GM23338 (cell line): ENCODE measurements around the gene NCOA1. TPM values are rescaled to one million over a fixed set of nuclear protein-coding genes. Genes with fewer than 3 reads are reported as not detected.

Experiments used
- ATAC-seq: fragments of 200-7000 bp; cut with Tn5 transposase; 3 replicates; pipeline ENCODE4 v1.9.1; 2020
- DNase-seq: peaks from one replicate; pipeline ENCODE4 v3.0.0-alpha.2; 2015; ENCODE audit warnings: low spot score
- H2AFZ ChIP-seq: fragments of 200-600 bp; sonication (generic); 2 replicates; pipeline ENCODE4 v1.8.0; 2016; ENCODE audit warnings: antibody characterized with exemption, mild to moderate bottlenecking, moderate library complexity
- H3F3A ChIP-seq: fragments of 200-600 bp; sonication (generic); replicated peaks from 2 replicates; pipeline ENCODE4 v1.8.0; 2017; ENCODE audit warnings: antibody characterized with exemption, mixed run types, low read depth
- H3K27ac ChIP-seq: fragments of 200-600 bp; sonication (generic); 2 replicates; pipeline ENCODE4 v1.6.1; 2016; ENCODE audit warnings: low read depth
- H3K27me3 ChIP-seq: fragments of 200-600 bp; sonication (generic); 2 replicates; pipeline ENCODE4 v1.8.0; 2016; ENCODE audit warnings: mild to moderate bottlenecking, mixed run types, moderate library complexity; ENCODE audit not compliant: insufficient read depth
- H3K36me3 ChIP-seq: fragments of 200-600 bp; sonication (generic); 2 replicates; pipeline ENCODE4 v1.8.0; 2016; ENCODE audit warnings: mild to moderate bottlenecking; ENCODE audit not compliant: insufficient read depth
- H3K4me1 ChIP-seq: fragments of 200-600 bp; sonication (generic); 2 replicates; pipeline ENCODE4 v1.8.0; 2016; ENCODE audit warnings: mild to moderate bottlenecking, moderate library complexity; ENCODE audit not compliant: insufficient read depth
- H3K4me2 ChIP-seq: fragments of 200-600 bp; sonication (generic); 2 replicates; pipeline ENCODE4 v1.7.1; 2017; ENCODE audit warnings: mixed run types
- H3K4me3 ChIP-seq: fragments of 200-600 bp; sonication (generic); 2 replicates; pipeline ENCODE4 v1.6.1; 2016; ENCODE audit warnings: mixed run types
- H3K79me2 ChIP-seq: fragments of 200-600 bp; sonication (generic); replicated peaks from 2 replicates; pipeline ENCODE4 v1.8.0; 2017; ENCODE audit warnings: mild to moderate bottlenecking; ENCODE audit not compliant: insufficient read depth
- H3K9me2 ChIP-seq: fragments of 200-600 bp; sonication (generic); 2 replicates; pipeline ENCODE4 v1.8.0; 2017; ENCODE audit not compliant: insufficient read depth
- H4K20me1 ChIP-seq: fragments of 200-600 bp; sonication (generic); replicated peaks from 2 replicates; pipeline ENCODE4 v1.8.0; 2017; ENCODE audit warnings: mild to moderate bottlenecking; ENCODE audit not compliant: insufficient read depth
- H3K27ac Mint-ChIP-seq: 2 replicates; pipeline ENCODE4 v1.8.0; 2020; ENCODE audit warnings: inconsistent platforms, mild to moderate bottlenecking, moderate library complexity, mixed read lengths
- H3K27me3 Mint-ChIP-seq: 3 replicates; pipeline ENCODE4 v1.8.0; 2022; ENCODE audit warnings: low read depth, mild to moderate bottlenecking, moderate library complexity, mixed read lengths, inconsistent platforms; ENCODE audit not compliant: insufficient read depth, poor library complexity
- H3K36me3 Mint-ChIP-seq: 3 replicates; pipeline ENCODE4 v1.8.0; 2021; ENCODE audit warnings: low read depth, mild to moderate bottlenecking, inconsistent platforms, moderate library complexity, mixed read lengths
- H3K4me1 Mint-ChIP-seq: 3 replicates; pipeline ENCODE4 v1.8.0; 2020; ENCODE audit warnings: mild to moderate bottlenecking, inconsistent platforms, mixed read lengths
- H3K4me3 Mint-ChIP-seq: 3 replicates; pipeline ENCODE4 v1.8.0; 2021; ENCODE audit warnings: moderate library complexity, mild to moderate bottlenecking, inconsistent platforms, mixed read lengths
- H3K9me3 Mint-ChIP-seq: 3 replicates; pipeline ENCODE4 v1.8.0; 2020; ENCODE audit warnings: moderate library complexity, mild to moderate bottlenecking, inconsistent platforms, mixed read lengths
- CREB1 ChIP-seq: fragments of 250-450 bp; sonication (Bioruptor Pico); IDR thresholded peaks from 2 replicates; pipeline ENCODE4 v1.5.0; 2020; ENCODE audit warnings: low read depth, mild to moderate bottlenecking, moderate library complexity
- EZH2 ChIP-seq: fragments of 200-600 bp; sonication (generic); IDR thresholded peaks from one replicate; pipeline ENCODE4 v1.8.0; 2017; ENCODE audit warnings: antibody characterized with exemption, mild to moderate bottlenecking, low read depth; ENCODE audit not compliant: unreplicated experiment
- EZH2phosphoT487 ChIP-seq: fragments of 200-600 bp; sonication (generic); IDR thresholded peaks from one replicate; pipeline ENCODE4 v1.8.1; 2018; ENCODE audit warnings: antibody characterized with exemption; ENCODE audit not compliant: unreplicated experiment
- POLR2AphosphoS5 ChIP-seq: IDR thresholded peaks from 2 replicates; pipeline ENCODE4 v1.6.1; 2016; ENCODE audit warnings: antibody characterized with exemption, low read depth
- STAT1 ChIP-seq: IDR thresholded peaks from one replicate; pipeline ENCODE4 v1.6.1; 2016; ENCODE audit warnings: antibody characterized with exemption; ENCODE audit not compliant: unreplicated experiment
- ZNF114 ChIP-seq: fragments of 250-450 bp; sonication (Bioruptor Pico); IDR thresholded peaks from 2 replicates; pipeline ENCODE4 v1.5.0; 2020; ENCODE audit warnings: mild to moderate bottlenecking, moderate library complexity
- polyA plus RNA-seq: library from polyadenylated mRNA; unstranded; fragments of >200 nt; fragmentation: Nextera tagmentation; extraction: Ambion mirVana; gene quantifications from 2 replicates; pipeline ENCODE4 v1.2.1, GENCODE V29; 2016
- total RNA-seq: library from RNA; depleted of rRNA; stranded (reverse); fragments of >200 nt; shearing (Covaris generic); gene quantifications from 2 replicates; pipeline ENCODE4 v1.2.3, GENCODE V29; 2014
- TF ChIP-seq, protein P1 (sequence below): IDR thresholded peaks from one replicate; pipeline ENCODE4 v1.6.1; 2018; ENCODE audit warnings: antibody characterized with exemption; ENCODE audit not compliant: unreplicated experiment
- TF ChIP-seq, protein P2 (sequence below), 2 experiments: fragments of 200-600 bp in 1 of 2; sonication (generic) in 1 of 2; conservative IDR thresholded peaks; 2 replicates each; pipeline versions ENCODE4 v1.5.1 to v1.6.1; 2016 to 2017; ENCODE audit warnings: antibody characterized with exemption in 2 of 2, low read depth in 2 of 2, mild to moderate bottlenecking in 2 of 2, moderate library complexity in 1 of 2
- TF ChIP-seq, protein P3 (sequence below): IDR thresholded peaks from 2 replicates; pipeline ENCODE4 v1.6.1; 2016; ENCODE audit warnings: antibody characterized with exemption

The NCOA1 gene
- total and polyA plus RNA-seq, 2 experiments from 2014 or later = 7.1 to 15.1 TPM

DNA sequence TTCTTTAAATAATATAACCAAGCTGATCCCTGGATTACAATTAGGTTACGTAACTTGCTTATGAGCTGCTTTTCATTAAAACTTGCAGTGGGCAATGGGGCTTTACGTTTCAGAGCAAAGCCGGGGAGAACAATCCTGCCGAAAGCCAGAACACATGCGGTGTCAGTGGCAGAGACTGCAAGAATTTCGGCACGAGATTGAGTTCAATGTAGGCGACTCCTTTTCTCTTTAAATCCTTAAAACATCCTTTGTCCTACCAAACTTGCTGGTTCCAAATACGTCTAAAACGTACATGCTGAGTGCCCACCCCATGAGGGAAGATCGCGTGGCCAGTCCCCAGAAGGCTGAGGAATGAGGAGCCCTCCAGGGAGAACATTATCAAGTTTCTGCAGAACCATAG is 36.8 kb upstream of the NCOA1 start (continued):
- TF ChIP-seq STAT1 (no peak), ZNF114 (CRISPR knock-in tag) (no peak), EZH2phosphoT487 (no peak), POLR2AphosphoS5 (no peak), EZH2 (no peak), CREB1 (no peak)
- TF ChIP-seq, protein P1, sequence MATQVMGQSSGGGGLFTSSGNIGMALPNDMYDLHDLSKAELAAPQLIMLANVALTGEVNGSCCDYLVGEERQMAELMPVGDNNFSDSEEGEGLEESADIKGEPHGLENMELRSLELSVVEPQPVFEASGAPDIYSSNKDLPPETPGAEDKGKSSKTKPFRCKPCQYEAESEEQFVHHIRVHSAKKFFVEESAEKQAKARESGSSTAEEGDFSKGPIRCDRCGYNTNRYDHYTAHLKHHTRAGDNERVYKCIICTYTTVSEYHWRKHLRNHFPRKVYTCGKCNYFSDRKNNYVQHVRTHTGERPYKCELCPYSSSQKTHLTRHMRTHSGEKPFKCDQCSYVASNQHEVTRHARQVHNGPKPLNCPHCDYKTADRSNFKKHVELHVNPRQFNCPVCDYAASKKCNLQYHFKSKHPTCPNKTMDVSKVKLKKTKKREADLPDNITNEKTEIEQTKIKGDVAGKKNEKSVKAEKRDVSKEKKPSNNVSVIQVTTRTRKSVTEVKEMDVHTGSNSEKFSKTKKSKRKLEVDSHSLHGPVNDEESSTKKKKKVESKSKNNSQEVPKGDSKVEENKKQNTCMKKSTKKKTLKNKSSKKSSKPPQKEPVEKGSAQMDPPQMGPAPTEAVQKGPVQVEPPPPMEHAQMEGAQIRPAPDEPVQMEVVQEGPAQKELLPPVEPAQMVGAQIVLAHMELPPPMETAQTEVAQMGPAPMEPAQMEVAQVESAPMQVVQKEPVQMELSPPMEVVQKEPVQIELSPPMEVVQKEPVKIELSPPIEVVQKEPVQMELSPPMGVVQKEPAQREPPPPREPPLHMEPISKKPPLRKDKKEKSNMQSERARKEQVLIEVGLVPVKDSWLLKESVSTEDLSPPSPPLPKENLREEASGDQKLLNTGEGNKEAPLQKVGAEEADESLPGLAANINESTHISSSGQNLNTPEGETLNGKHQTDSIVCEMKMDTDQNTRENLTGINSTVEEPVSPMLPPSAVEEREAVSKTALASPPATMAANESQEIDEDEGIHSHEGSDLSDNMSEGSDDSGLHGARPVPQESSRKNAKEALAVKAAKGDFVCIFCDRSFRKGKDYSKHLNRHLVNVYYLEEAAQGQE = no peak
- TF ChIP-seq, protein P2, sequence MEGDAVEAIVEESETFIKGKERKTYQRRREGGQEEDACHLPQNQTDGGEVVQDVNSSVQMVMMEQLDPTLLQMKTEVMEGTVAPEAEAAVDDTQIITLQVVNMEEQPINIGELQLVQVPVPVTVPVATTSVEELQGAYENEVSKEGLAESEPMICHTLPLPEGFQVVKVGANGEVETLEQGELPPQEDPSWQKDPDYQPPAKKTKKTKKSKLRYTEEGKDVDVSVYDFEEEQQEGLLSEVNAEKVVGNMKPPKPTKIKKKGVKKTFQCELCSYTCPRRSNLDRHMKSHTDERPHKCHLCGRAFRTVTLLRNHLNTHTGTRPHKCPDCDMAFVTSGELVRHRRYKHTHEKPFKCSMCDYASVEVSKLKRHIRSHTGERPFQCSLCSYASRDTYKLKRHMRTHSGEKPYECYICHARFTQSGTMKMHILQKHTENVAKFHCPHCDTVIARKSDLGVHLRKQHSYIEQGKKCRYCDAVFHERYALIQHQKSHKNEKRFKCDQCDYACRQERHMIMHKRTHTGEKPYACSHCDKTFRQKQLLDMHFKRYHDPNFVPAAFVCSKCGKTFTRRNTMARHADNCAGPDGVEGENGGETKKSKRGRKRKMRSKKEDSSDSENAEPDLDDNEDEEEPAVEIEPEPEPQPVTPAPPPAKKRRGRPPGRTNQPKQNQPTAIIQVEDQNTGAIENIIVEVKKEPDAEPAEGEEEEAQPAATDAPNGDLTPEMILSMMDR (conservative IDR thresholded peaks at IDR 0.05; ENCODE audit: low read depth in 2 of 2) = no peak
- TF ChIP-seq, protein P3, sequence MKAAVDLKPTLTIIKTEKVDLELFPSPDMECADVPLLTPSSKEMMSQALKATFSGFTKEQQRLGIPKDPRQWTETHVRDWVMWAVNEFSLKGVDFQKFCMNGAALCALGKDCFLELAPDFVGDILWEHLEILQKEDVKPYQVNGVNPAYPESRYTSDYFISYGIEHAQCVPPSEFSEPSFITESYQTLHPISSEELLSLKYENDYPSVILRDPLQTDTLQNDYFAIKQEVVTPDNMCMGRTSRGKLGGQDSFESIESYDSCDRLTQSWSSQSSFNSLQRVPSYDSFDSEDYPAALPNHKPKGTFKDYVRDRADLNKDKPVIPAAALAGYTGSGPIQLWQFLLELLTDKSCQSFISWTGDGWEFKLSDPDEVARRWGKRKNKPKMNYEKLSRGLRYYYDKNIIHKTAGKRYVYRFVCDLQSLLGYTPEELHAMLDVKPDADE = no peak

DNA sequence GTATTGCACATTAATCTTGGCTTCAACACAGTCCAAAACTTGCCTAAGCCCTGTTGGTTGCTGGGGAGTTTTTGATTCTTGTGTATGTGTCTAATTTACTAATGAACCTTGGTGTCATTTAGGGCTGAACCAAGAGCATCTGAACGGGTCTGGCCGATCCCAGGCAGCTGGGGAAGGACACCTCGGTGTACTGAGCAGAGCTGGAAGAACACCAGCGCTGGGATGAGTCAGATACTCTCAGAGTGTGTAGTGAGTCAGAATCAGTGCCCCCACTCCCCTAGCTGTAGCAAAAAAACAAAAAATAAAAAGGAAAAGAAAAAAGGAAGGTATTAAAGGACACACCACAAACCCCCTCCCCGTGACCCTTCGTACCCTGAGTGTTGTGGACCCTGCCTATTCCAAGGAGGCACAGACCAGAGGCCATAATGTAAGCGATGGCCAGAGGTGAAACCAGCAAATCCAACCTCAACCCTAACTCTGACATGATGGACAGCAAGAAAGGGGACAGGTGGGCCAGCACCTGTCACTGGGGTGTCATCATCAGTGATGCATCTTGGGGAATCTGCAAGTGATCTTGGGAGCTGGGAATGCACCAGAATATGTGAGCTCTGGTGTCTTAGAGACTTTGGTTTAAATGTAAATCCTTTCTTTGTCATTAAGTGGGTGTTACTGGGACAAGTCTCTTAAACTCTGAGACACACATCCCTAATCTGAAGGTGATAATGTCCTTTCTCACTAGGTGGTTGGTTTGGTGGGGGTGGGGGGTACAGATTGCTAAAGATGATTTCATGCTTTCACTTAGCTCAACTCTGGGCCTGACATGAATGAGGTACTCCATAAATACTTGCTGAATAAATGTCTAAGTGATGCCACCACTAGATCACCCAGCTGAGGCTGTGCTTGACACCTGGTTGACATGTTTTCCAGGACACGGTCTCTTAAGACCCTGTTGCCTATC is 34.2 kb upstream of the NCOA1 start:
- Mint-ChIP-seq H3K27ac (no peak overlapping the region), H3K4me1 (peaks cover 15% of the 10 kb centered on the region), H3K4me3 (no peak overlapping the region), H3K9me3 (no peaks in the 10 kb centered on the region), H3K36me3 (no peaks in the 10 kb centered on the region), H3K27me3 (no peaks in the 10 kb centered on the region)
- Histone ChIP-seq H2AFZ (no peak overlapping the region), H3K79me2 (no peaks in the 10 kb centered on the region), H3K27me3 (no peaks in the 10 kb centered on the region), H3K9me2 (no peaks in the 10 kb centered on the region), H3F3A (no peaks in the 10 kb centered on the region), H4K20me1 (no peaks in the 10 kb centered on the region), H3K27ac (no peak overlapping the region), H3K4me3 (no peak overlapping the region), H3K4me2 (no peak overlapping the region), H3K36me3 (no peaks in the 10 kb centered on the region), H3K4me1 (peaks cover 8% of the 10 kb centered on the region; the same call in 1 of the 2 replicates)
- DNase-seq = no peak
- no peak for ATAC-seq
- no peak for TF ChIP-seq EZH2
- no peak for TF ChIP-seq CREB1
- TF ChIP-seq, protein P2 (conservative IDR thresholded peaks at IDR 0.05; ENCODE audit: low read depth in 2 of 2) = no peak
- TF ChIP-seq EZH2phosphoT487 = no peak
